SW480 (cell line): ENCODE results near the gene HDAC8.
A peak's percentile ranks its signal among the peaks of the same experiment; 100 is the strongest.
"Not testable (repeated sequence)": the region's sequence is repeated elsewhere in the genome, so short reads cannot be mapped to it uniquely, and the experiment has no call there.

Experiments
- DNase-seq: peaks from one replicate; pipeline ENCODE4 v3.0.0-alpha.2; 2016; ENCODE audit warnings: low spot score

The HDAC8 gene

DNA sequence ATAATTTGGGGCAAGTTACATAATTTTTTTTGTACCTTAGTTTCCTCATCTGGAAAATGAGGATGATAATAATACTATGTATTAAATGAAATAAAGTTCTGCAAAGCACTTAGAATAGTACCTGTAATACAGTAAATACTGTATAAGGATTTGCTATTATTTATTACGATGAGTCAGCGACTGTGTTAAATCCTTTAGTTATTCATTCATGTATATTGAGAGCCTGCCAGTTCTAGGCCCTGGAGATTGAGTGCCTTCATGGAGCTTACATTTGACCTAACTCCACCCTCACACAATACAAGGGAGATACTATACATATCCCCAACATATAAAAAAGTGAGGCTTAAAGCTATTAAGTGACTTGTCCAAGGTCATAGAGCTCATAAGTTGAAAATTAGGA, 199.9 kb downstream of the HDAC8 start:
- no peak for DNase-seq

GRCh38 chrX:72371405-72371804, 201.2 kb downstream of the HDAC8 start:
- no peak for DNase-seq

GRCh38 chrX:72368796-72369195, 203.8 kb downstream of the HDAC8 start:
- no peak for DNase-seq

DNA sequence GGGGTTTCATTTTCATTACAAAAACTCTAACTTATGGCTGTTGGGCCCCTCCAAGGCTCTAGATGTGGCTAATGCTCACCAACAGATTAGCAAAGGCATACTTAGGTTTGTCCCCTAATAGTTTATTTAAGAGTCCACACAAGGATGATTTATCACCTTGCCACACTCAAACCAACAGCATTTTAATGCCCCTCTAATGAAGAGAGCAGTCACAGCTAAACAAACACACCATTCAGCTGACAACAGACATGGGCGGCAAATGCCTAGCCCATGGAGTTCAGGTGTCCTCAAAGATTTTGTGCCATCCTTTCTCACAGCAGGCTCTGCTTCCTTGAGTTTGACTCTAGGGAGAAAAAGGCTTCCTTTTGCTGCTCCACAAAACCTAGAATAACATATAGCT, 205.1 kb downstream of the HDAC8 start:
- DNase-seq: no peak

DNA sequence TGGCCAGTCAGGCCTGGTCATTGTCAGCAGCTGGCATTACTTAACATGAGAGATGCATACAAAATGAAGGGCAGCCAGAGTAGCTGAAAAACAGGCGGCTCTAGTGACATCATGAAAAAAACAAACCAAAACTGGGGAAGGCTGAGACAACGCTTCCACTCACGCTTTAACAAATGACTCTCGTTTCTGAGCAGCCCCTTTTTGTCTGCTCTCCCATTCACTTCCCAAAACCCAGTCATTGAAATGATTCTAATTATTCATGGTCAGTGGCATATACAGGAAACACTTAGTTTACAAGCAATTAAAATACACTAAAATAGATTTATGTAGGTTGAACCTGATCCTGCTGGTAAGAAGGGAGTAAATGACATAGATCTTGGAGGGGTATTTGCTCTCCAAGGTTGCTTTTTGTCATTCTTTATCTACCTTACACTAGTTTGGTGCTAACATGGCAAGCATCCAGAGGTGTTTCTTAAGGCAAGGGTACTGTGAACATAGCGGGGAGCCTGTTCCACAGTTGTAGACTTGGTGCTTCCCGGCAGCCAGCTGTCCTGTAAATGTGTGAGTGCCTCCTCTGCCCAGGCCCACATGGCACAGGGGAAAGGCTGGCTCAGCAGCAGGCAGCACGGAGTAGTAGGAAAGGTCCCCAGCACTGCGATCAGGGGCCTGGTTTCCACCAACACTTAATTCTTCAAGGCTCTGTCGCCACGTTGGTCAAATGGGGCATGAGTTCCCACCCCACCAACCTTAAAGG, 205.8 kb downstream of the HDAC8 start:
- DNase-seq: no peak

DNA sequence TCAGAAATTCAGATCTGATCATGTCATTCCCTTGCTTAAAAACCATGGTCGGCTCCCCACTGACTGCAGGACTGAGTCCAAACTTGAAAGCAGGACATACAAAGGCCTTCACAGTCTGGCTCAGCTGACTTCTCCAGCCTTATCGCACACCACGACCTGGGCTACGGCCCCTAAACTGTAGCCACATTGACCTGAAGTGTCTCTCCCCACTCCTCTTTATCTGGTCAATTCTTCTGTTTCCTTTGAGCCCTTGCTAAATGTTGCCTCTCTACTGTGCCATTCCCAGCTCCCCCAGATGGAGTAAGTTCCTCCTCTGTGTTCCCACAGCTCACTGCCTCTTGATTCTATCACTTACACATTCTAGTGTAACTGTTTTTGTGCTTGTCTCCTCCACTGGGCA, 206.5 kb downstream of the HDAC8 start:
- DNase-seq: no peak

DNA sequence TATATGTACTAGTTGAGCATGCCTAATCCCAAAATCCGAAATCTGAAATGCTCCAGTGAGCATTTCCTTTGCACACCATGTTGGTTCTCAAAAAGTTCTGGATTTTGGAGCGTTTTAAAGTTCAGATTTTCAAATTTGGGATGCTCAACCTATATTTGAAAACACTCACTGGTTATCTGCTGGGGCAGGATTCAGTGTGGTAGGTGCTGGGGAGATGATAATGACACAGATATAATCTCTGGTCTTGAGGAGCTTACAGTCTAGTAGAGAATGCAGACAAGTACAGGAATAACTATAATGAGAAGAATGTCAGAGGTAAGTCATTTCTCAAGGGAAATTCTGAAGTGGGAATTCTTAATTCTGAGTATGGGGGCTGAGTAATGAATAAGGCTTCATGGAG, 207.5 kb downstream of the HDAC8 start:
- DNase-seq: no peak

GRCh38 chrX:72360326-72360725, 212.3 kb downstream of the HDAC8 start:
- DNase-seq: no peak

GRCh38 chrX:72358313-72358712, 214.3 kb downstream of the HDAC8 start:
- peak; percentile 28 for DNase-seq

- no peak for DNase-seq
These were observed 219.9 kb downstream of the HDAC8 start for GRCh38 chrX:72352786-72353185.

GRCh38 chrX:72351606-72352334, 220.9 kb downstream of the HDAC8 start:
- DNase-seq: no peak

DNA sequence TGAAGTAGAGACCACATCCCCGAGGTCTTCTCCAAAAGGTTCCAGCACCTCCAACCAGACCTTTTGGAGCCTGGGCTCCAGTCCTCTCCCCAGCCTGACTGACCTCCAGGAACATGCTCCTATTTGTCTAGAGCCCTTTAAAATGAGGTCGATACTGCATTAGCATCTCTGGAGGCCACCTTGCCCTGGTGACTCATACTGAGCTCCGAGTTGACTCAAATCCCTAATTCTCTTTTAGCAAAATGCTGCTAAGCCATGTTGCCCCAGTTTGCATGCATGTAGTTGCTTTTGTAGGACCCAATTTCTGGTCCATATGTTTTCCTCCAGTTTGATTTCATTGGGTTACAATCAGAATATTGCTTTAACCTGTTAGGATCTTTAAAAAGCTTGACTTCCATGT, 223.5 kb downstream of the HDAC8 start:
- no peak for DNase-seq

GRCh38 chrX:72348247-72348979, 224.2 kb downstream of the HDAC8 start:
- no peak for DNase-seq

DNA sequence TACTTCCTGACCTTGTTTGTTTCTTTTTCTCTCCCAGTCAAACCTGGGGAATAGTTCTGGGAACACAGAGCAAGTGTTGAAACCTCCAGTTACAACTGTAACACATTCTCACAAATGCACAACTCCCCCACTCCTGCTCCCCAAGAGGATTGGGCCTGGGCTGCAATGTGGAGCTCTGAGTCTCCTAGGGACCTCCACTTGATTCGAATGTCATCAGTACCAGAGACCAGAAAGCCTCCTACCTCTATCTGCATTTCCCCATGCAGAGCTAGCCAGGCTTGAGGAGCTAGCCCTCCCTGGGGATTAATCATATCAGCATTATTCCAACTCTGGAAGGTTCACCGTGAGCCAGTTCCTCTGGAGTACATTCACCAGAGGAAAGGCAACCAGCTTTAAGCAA, 225.3 kb downstream of the HDAC8 start:
- no peak for DNase-seq

DNA sequence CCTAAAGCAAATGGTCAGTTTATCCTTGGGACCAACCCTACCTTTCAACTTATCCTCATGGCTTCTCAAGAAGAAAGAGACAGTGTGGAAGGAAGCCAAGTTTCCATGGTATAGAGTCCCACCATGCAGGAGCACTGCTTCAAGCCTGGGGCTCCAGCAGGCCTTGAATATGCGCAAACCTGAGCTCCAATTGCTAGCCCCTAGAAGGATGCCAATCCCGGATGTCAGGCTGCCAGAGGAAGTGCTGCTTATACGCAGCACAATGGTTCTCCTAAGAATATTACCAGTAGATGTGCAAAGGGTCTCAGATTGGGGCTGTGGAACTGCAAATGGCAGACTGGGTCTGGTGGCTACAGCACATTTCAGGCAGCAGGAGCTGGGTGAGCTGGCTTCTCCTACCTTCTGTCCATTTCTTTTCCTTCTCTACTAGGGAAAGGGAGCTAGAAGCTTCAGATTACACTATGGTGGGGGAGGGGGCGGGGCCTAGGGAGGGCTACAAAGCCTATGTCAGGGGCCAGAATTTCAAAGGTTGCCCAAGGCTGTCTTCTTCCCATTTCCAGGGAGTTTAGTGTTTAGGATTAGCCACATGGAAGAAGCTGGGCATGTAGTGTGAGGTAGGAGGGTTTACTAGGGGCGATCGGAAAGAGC, 226.2 kb downstream of the HDAC8 start:
- no peak for DNase-seq

- no peak for DNase-seq
These were observed 232.0 kb downstream of the HDAC8 start for GRCh38 chrX:72340626-72341025.

DNA sequence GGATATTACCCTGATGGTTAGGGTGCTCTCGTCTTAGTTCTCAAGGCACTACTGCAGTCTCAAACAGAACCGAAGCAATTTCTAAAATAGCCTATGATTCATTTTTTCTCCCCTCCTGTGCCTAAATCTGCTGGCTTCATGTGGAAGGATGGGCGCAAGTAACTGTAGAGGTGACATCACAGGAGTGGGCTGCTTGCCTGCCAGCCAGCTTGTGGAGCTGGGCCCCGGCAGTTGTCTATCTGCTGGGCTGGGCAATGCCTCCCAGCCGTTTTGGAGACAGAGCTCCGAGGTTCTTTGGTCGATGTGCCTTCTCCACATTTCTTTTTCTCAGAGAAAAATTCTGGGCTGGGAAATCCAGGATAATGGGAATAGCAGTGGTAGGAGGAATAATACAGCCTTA, 232.6 kb downstream of the HDAC8 start:
- no peak for DNase-seq

DNA sequence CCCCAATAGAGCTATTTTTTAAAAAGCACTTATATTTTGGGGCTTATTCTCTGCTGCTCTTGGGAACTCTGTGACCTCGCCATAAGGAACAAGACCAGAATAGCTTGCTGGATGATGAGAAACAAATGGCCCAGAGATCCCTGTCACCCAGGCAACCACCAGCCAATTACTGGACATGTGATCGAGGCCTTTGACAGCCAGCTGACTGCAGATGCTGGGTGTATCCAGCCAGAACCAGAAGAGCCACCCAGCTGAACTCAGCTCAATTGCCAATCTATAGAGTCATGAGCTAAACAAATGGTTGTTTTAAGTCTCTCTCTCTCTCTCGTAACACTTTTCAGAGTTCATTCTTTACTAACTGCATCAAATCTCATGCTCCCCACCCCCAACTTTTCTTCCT, 242.5 kb downstream of the HDAC8 start:
- DNase-seq: no peak

DNA sequence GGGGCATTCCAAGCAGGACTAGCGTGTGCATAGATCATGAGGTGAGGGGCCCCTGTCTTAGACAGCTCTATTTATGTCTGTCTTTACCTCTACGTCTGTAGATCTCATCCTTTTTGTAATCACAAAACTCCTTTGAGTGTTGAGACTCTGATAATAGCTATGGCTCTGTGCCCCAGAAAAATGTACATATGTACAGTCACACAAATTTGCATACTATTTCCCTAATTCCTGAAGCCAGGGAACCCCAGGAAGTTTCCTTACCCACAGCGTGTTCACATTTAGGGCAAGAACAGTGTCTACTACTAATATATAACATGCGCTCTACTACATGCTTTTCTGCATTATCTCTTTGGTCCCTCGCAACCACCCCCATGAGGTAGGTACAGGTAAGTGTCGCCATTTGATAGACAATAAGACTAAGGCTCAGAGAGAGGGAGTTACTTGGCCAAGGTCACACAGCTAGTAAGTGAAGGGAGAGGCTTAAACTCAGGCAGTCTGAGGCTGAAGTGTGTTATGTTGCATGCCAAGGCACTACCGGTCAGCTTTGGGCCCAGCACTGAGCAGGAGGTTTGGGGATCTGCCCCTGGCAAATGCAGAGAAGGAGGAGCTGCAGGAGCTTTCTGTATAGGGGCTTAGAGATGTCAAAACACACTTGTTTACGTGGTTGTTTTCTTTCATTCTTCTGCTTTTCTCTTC, 245.9 kb downstream of the HDAC8 start:
- no peak for DNase-seq

- not testable (repeated sequence) for DNase-seq
These were observed 253.0 kb downstream of the HDAC8 start for GRCh38 chrX:72319651-72320050.

- DNase-seq: no peak
These were observed 255.5 kb downstream of the HDAC8 start for GRCh38 chrX:72317139-72317538.
